Stimulated activated CD8-positive, alpha-beta memory T cell treated with anti-CD3 and anti-CD28 coated beads, Interleukin-4, amount 100 ng/mL, for 24 hours (primary cell): ENCODE data around the gene EPSTI1.

ENCODE experiments used
- DNase-seq: peaks from one replicate; pipeline ENCODE4 v3.0.0-alpha.2; 2020; ENCODE audit warnings: low read depth

Gene EPSTI1

DNA sequence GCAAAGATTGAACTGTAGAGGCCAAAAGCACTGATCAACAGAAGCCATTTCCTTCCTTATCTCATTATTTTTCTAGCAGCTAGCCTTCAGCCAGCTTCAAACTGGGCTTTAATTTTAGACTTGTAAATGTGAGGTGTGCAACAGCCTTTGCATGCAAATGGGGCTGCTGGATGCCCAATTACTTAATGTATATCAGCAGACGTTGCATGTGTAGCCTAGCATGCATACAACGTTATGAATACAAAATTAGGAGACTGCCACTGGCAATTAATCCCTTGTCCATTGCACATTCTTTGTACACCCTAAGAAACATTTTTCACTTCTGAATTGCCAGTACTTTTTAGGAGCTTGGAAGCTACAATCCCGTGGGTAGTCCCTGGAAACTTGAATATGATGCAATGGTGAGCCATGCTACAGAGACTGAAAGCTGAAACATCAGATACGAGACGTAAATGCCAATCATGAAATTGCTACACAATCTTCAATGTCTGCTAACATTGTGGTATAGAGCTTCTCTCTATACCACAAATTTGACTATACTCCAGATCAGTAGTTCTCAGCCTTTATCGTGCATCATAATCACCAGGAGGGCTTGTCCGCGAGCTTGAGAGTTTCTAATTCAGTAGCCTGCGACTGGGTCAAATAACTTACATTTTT, 20.2 kb downstream of the EPSTI1 start:
- no peak for DNase-seq

DNA sequence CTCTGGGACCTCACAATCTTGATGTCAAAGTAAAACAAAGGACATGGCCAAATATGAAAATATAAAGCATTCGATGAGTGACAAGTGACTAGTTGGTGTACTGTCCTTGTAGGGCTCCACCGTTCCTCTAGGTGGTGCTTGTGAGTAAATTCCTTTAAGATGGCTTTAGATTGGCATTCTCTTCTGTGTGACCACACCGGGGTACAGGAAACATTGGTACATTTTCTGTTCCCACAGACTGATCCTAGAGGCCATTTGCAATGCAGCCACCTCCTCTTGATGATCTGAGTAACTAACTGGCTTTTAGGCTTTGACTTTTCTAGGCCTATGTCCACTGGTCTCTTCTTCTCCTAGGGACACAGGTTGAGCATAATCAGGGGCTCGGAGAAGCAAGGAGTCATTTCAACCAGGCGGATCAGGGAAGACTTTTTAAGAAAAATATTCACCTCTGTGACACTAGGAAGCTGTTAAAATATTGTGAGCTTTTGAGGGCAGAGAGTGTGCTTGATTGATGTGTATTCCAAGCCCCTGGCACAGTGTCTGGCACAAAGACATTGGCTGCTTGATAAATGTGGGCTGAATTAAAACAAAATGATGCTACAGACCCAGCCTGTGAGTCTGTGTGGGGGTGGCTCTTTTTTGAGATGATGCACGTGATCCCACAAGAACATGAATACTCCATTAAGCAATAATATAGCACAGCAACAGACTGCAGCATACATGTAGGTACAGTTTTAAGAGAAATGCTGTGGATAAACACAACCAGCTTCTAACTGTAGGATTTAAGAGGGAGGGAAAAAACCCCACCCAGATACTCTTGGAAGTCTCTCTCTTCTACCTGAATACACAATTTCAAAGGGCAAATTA, 21.0 kb downstream of the EPSTI1 start:
- DNase-seq = peak; percentile 22

DNA sequence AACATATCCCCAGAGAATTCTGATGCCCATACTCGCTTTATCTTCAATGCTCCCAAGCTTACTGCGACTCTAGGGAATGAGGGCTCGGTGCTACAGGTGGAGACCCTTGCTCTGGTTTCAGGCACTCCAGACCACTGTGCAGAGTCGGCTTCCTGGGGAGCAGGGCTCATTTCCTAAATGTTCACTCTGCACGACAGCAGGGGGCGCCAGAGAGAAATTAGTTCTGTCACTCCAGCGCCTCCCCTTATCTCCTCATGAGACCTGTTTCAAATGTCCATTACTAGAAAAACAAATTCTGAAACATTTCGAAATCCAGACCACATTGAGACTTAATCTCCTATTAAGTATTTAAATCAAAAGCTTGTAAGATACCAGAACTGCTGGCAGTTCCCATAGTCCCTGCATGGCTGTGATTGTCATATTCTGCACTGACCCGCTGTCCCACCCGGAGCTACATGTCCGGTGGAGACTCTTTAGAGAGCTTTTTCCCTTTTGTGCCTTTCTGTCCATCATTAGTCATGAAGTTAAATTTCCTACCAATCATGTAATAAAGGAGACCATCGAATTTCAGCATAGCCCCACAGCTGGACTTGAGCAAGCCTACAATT, 22.4 kb downstream of the EPSTI1 start:
- peak; percentile 69 for DNase-seq

DNA sequence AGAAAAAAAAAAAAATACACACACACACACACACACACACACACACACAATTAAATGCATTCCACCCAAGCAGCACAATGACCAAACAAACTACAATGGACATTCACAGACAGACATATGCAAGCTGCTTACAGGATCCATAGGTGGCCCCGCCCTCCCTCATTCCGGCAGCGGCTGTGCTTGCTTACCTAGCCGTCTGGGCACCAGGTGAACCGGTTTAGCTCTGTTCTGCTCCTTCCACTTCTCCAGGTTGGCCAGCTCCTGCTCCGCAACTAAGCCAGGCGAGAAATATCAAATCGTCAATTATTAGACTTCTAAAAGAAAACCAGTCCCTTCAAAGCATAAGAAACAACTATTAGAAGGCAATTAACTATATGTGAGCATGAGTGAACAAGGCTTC, 23.1 kb downstream of the EPSTI1 start:
- no peak for DNase-seq

DNA sequence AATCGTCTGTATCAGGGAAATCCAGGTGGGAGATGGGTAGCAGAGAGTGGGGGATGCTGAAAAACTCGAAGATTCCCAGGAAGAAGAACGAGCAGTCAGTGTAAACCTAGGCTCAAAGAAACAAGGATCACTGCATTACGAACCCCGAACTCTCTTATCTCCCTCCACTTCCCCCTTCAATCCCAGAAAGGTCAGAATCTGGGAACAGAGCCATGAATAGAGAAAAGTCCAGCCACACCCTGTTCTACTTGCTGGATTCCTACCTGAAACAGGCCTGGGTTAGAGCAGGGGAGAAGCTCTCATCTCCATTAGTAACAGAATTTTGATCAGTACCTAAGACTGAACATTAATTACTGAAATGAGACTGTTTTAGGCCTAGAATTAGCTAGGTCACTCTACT, 24.4 kb downstream of the EPSTI1 start:
- DNase-seq = no peak

DNA sequence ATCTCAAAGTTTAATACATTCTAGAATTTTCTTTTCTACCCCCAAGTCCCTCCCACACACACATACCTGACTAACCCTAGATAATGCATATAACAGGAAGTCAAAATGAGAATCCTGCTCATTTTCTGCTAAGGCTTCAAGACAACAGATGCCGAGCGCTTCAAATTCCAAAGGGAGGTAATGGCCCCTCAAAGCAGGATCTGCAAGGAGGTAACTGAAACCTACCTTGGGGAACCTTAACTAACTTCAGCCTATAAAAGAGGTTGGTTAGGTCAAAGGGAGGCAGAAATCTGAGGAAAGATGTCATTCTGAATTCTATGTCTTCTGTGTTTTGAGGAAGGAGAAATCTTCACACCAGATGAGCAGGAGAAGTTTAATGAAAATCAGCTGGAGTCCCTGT, 26.8 kb downstream of the EPSTI1 start:
- DNase-seq = no peak

DNA sequence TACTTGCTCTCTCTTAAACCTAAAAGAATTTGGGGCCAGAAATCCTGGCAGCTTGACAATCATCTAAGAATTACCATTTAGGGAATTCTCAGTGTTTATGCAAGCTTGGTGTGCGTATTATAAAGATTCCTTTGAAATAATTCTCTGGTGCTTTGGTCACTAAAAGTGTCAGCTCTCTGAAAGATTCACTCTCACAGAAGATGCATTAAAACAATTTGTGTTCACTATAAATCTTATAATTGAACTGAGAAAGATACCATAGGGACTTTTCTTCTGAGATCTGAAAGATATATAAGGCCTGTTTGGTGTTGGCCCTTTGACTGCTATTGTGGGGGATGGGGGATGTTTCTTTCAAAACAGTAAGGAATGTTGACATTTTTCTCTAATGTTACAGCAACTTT, 27.3 kb downstream of the EPSTI1 start:
- DNase-seq = no peak

DNA sequence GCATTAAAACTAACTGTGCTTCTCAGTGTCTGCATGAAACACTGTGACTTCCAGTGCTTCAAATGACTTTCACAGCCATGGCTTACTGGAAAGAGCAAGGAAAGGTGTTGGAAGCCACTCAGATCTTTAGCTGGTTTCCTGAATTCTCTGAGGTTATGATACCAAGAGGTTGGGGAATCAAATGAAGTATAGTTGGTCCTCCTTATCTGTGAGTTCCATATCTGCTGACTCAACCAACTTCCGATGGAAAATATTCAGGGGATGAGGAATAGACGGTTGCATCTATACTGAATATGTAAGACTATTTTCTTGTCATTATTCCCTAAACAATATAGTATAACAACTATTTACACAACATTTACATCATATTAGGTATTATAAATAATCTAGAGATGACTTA, 32.4 kb downstream of the EPSTI1 start:
- no peak for DNase-seq

DNA sequence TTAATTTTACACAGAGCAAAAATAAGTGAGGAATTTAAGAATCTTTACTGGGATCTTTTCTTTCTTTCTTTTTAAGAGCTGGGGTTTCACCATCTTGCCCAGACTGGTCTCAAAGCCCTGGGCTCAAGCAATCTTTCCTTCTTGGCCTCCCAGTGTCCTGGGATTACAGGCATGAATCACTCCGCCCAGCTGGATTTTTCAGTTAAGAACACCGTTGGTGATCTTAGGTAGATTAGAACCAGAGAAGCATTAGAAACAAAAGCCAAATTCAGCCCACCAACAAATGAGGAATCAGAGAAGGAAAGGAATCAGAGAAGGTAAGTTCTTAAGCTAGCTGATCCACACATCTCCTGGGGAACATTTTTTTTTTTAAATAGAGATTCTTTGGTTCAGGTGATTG, 34.2 kb downstream of the EPSTI1 start:
- no peak for DNase-seq

DNA sequence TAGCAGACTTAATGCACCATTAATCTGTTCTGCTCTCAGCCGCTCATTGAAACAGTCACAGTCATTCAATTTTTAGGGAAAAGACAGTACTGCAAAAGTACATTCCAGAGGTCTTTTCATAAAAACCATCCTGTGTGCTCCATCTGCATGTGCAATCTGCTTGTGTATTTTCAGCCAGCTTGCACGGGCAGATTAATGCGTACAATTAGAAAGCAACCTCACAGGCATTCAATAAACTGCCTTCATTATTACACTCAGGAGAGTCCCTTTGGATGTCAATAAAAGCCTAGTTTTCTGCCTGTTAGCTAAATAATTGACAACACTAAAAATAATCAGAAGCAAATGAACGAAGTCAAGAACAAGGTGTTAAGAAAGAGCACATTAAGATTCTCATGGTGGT, 41.9 kb downstream of the EPSTI1 start:
- DNase-seq = no peak

DNA sequence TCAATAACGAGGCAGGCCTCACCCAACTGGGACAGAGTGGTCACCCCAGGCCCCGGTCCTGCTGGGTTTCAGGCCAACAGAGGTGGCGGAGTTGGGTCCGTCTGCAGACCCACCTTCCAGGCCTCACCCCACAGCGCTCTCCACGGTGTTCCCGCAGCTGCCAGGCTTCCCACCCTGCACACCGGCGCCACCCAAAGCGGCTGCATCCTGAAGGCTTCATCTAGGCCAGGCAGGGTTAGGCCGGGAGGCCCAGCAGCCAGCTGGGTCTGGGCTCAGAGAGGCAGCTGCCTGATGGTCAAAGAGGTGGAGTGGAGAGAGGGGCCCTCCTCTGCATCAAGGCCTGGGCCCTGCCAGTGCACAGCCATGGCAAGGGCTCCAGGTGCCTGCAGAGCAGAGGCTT, 44.1 kb downstream of the EPSTI1 start:
- no peak for DNase-seq

DNA sequence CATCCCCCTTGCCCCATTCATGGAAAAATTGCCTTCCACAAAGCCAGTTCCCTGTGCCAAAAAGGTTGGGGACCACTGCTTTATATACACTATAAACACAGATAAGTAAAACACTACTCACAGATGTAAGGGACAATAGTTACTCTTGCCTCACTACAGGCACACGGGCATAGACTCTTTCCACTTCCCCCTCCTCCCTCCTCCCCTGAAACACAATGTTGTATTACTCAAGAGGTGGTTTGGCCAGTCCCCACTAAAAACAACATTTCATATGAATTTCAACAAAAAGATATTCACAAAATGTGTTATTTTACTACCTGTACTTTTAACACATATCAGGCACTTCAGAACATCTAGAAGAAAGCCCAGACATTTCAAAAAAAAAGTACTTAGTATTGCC, 45.1 kb downstream of the EPSTI1 start:
- no peak for DNase-seq

DNA sequence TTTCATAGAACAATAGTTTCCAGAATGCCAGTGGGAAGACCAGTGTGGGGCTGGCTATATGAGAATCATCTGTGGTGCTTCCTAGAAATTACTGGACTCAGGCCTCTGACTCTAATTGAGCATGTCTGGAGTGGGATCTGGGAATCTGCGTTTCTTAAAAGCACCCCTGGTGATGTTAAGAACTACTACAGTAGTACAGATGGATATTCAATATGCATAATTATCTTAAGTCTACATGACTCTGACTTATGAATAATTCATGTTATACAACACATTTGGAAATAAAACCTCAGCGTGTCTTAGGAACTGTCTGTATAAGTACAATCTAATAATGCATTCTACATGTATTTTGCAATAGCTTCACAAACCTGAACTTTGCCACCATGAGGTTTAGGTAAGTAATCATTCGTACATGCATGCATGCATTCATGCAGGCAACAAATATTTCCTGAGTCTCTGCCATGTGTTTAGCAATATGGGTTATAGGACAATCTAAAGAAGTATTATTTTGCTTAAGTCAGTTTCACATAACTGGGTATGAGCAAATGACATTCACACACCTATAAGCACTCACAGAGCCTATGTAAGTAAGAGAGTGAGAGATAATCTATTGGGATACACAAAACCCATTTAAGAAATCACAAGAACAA, 62.0 kb downstream of the EPSTI1 start:
- no peak for DNase-seq

DNA sequence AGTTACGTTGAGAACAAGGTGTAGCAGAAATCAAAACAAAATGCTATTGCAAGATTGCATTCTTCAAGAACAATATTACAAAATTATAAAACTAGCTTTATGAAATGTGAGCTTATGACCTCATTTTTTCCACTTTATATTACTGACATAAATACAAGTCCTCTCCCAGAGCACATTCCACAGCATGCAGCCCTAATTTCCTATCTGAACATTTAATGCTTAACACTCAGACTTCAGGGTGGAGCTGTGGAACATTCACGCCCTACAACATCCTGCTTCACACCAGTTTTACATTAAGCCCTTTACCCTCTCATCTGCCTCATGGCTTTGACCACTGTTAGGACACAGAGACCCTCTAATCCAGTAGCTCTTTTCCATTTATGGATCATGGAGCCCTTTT, 65.5 kb downstream of the EPSTI1 start:
- no peak for DNase-seq

DNA sequence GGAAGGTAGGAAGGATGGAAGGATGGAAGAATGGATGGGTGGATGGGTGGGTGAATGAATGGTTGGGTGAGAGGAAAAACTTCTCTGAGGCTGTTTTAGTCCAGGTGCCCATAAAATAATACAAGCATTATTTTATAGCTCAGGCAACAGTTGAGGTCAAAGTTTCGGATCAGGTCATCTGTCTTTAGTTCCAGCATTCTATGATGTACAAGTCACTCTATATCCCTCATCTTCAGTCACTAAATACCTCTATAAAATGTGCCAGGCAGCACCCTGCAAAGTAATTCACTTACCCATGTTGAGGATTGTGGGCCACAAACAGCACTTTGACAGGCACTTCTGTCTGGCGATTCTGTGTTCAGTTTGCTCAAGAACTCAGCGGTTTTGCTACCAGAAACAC, 66.0 kb downstream of the EPSTI1 start:
- DNase-seq = no peak

DNA sequence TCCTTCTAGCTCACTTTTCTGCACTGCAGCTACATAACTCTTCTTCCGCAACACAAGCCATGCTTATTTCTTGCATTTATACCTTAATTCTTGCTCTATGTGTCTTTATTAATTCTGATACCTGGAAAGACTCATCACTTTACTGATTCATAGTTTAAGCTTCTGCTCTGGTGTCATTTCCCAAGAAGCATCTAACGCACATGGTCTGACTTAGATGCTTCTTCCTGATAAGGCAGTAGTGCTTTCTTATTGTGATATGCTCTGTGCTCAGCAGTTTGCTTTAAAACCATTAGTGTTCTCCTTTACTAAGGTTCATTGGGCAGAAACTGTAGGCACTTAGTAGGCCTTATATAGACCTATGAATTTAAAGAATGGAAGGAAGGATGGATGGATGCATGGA, 66.4 kb downstream of the EPSTI1 start:
- DNase-seq = no peak

DNA sequence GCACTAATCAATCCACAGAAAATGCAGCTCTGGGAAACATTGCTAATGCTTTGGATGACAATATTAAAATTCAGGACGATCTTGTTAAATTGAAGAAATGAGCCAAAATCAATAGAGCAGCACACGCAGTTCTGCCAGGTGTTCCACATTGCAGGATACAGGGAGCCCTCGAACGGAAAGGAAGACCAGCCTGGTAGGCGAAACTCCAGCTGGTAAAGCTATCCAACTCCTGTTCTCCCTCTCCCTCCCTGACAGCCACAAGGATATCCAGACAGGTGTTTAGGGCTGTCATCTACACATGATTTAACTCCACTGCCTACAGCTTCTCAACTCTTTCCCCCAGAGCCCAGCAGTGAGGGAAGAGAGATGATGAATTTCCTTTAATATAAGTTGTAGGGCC, 67.7 kb downstream of the EPSTI1 start:
- DNase-seq = no peak

DNA sequence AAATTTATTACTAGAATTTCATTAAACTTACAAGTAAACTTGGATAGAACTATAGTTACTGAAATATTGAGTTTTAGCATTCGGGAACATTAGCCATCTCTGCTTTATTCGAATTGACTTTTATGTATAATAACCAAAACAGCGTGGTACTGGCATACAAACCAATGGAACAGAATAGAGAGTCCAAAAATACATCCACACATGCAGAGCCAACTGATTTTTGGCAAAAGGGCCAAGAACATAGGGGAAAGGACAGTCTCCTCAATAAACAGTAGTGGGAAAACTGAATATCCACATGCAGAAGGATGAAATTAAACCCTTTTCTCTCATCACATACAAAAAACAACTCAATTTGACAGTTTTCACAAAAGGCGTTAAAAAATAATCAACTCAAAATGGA, 84.3 kb downstream of the EPSTI1 start:
- no peak for DNase-seq

DNA sequence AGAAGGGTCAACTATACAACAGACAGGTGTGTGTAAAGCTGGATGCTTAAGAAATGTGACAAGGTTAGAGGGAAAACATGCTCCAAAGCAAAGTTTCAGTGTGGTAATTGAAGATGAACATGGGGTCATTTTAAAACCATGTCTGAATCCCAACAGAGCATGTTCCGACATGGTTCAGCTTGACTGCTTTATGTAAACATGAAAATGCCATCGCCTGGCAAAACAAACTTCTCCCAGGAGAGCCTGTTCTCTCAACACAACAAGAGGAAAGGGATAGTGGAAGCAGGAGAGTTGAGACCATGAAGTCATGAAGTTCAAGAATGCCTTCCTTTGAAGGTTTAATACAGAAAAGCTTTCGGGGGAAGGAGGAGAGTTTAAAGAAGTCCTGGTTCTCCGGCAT, 85.8 kb downstream of the EPSTI1 start:
- no peak for DNase-seq

DNA sequence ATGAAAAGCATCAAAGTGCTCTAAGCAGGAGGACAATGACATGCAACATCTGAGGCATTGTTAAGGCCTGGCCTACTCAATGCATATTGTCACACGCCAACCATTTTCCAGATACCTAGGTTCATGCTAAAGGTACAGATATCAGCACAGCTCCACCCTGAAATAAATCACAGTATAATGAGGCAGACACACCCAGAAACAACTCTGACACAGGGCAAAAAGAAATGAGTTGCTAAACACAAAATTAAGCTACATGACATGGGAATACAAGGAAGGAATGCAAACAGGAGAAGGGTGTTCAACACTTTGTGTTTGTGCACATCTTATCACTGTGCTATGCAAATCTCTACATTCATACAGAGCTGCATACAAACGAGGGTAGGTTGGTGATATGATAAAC, 86.5 kb downstream of the EPSTI1 start:
- DNase-seq = no peak

DNA sequence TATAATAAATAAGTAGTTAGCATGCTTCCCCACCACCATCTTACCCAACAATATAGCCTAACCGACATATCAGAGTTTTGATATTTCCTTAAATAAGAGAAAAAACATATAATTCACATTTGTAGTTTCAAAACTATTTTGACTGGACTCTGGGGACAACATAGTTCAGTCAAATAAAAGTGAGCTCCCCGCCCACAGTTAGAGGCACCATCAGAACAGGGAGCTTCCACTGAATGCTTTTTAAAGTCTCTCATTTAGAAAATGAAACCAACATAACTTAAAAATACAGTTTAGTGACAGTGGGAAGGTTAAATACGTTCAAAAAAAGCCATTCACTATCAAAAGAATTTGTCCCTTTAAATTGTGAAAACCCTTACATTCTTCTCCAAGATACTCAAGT, 92.8 kb downstream of the EPSTI1 start:
- DNase-seq = no peak

DNA sequence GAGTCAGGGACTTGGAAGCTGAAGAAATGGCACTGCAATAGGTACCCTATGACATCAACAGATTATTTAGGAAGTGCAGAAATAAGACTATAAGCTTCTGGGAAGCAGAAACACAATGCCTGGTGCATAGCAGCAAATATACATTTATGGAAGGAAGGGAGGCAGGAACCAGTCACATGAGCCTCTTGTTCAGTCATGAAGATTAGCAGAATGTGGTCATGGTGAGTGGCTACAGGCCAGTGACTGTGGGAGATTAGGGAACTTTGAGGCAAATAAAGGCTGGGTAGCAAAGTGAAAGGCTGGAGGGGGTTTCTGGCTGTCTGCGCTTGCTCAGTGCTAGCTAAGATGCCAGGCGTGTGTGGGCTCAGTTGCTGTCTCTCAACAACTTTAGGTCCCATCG, 96.3 kb downstream of the EPSTI1 start:
- no peak for DNase-seq

DNA sequence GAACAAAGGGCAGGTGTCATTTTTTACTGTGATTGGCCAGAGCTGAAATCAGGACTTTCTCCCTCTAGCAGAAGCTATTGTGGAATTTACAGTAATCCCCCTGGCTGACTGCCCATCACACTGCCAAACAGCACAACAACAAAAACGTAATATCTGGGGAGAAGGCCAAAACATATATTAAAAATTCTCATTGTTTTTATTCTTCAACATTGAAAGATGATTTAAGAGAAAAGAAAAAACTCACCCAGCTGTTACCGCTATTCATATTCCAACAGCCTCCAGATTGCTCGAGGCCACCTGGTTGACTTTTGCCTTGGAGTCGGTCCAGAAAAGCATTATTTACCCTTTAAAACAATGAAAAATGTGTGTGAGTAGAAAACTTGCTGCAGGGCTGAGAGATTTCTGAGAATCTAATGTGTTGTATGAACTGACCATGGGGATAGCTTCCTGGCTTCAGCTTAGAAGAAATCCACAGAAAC, 97.2 kb downstream of the EPSTI1 start:
- DNase-seq = no peak
